ENCODE measurements around the gene PHETA2. TPM values are rescaled to one million over a fixed set of nuclear protein-coding genes. Genes with fewer than 3 reads are reported as not detected.

Gene PHETA2
- total RNA-seq, 1 donor from 2014 or later: 4.7 TPM

- intact Hi-C loops (cut with micrococcal nuclease): loop anchor here (1.0 to 10.0 kb wide), 13 partner anchors 9 to 625 kb away; partner anchors contain the start of genes CENPM, DESI1, MEI1 and NDUFA6
Observed at GRCh38 chr22:42069801-42070516, 4.1 kb upstream of the PHETA2 start.

- intact Hi-C loops (cut with micrococcal nuclease): loop anchor here (1.0 to 10.0 kb wide), 13 partner anchors 9 to 626 kb away; partner anchors contain the start of genes CENPM, DESI1, MEI1 and NDUFA6
Observed at GRCh38 chr22:42070517-42071422, 3.3 kb upstream of the PHETA2 start, which contains the start of gene NAGA. Gene NAGA (minus strand): TSS chr22:42070812. CDS start chr22:42070297, 515 bp downstream.

GRCh38 chr22:42071508-42071907 lies 2.5 kb upstream of the PHETA2 start:
- intact Hi-C loops (cut with micrococcal nuclease): loop anchor here (2.0 to 10.0 kb wide), 7 partner anchors 125 to 627 kb away; partner anchors contain the start of genes CENPM, DESI1, MEI1 and POLDIP3

- intact Hi-C loops (cut with micrococcal nuclease): loop anchor here (5.0 to 10.0 kb wide), 6 partner anchors 195 to 628 kb away; partner anchors contain the start of genes DESI1, MEI1, POLDIP3 and TOB2
Observed at GRCh38 chr22:42072606-42073330, 1.3 kb upstream of the PHETA2 start.

- intact Hi-C loops (cut with micrococcal nuclease): loop anchor here (5.0 to 10.0 kb wide), 6 partner anchors 194 to 629 kb away; partner anchors contain the start of genes DESI1, MEI1, POLDIP3 and TOB2
Observed at GRCh38 chr22:42073621-42074041, 417 bp upstream of the PHETA2 start.

GRCh38 chr22:42074846-42075676 lies 1.0 kb downstream of the PHETA2 start:
- intact Hi-C loops (cut with micrococcal nuclease): loop anchor here (5.0 to 10.0 kb wide), 6 partner anchors 192 to 630 kb away; partner anchors contain the start of genes DESI1, MEI1, POLDIP3 and TOB2

- intact Hi-C loops (cut with micrococcal nuclease): loop anchor here (10.0 kb wide), 3 partner anchors 452 to 632 kb away; partner anchors contain the start of genes DESI1, POLDIP3, TOB2 and XRCC6
Observed at GRCh38 chr22:42076764-42077485, 2.9 kb downstream of the PHETA2 start.

GRCh38 chr22:42077486-42078125 lies 3.6 kb downstream of the PHETA2 start:
- intact Hi-C loops (cut with micrococcal nuclease): loop anchor here (2.0 to 10.0 kb wide), 5 partner anchors 131 to 633 kb away; partner anchors contain the start of genes CENPM, DESI1, POLDIP3 and TOB2

- intact Hi-C loops (cut with micrococcal nuclease): loop anchor here (1.0 to 10.0 kb wide), 9 partner anchors 8 to 634 kb away; partner anchors contain the start of genes CENPM, DESI1, NAGA and POLDIP3
Observed at GRCh38 chr22:42078469-42079318, 4.6 kb downstream of the PHETA2 start.

GRCh38 chr22:42079319-42080251 lies 5.5 kb downstream of the PHETA2 start, which contains the start of gene SMDT1:
Gene SMDT1 (plus strand): TSS chr22:42079700. CDS start chr22:42079769, 69 bp downstream.
- intact Hi-C loops (cut with micrococcal nuclease): loop anchor here (1.0 to 10.0 kb wide), 12 partner anchors 9 to 635 kb away; partner anchors contain the start of genes CENPM, DESI1, NAGA and NDUFA6

GRCh38 chr22:42080287-42080686 lies 6.2 kb downstream of the PHETA2 start:
- intact Hi-C loops (cut with micrococcal nuclease): loop anchor here (1.0 kb wide), 3 partner anchors 10 to 357 kb away; partner anchors contain the start of gene NDUFA6

GRCh38 chr22:42083119-42083518 lies 9.1 kb downstream of the PHETA2 start:
- intact Hi-C loops (cut with micrococcal nuclease): no loop called here

GRCh38 chr22:42084874-42085273 lies 10.8 kb downstream of the PHETA2 start:
- intact Hi-C loops (cut with micrococcal nuclease): no loop called here

- intact Hi-C loops (cut with micrococcal nuclease): no loop called here
Observed at GRCh38 chr22:42086051-42086450, 12.0 kb downstream of the PHETA2 start.

- intact Hi-C loops (cut with micrococcal nuclease): loop anchor here (1.0 to 5.0 kb wide), 21 partner anchors 11 to 524 kb away; partner anchors contain the start of genes NAGA, POLDIP3, RRP7A and SERHL2
Observed at GRCh38 chr22:42090596-42091454, 16.8 kb downstream of the PHETA2 start, which contains the start of gene NDUFA6. Gene NDUFA6 (minus strand): TSS chr22:42090772. CDS start chr22:42090744, 28 bp downstream.

Measured in T-helper 1 cell treated with Interleukin-12 subunit alpha and Interleukin-12 subunit beta and Interleukin-4 antibody, amounts not matched to agents 30 ng/mL and 1 ng/mL, for 36 hours (primary cell).